Subcutaneous adipose tissue (tissue), 4 donors: Measurements from ENCODE around the gene SLFNL1. TPM values are rescaled to one million over a fixed set of nuclear protein-coding genes. Genes with fewer than 3 reads are reported as not detected.

ENCODE experiments used
- total RNA-seq, 4 donors: library from RNA; depleted of rRNA; stranded (reverse); fragments of >200 nt; gene quantifications; one replicate each; pipeline ENCODE4 v1.1.0, GENCODE V29; 2016
- TF ChIP-seq, protein P1 (sequence below): fragments of 450-650 bp; IDR thresholded peaks from one replicate; pipeline ENCODE4 v1.5.1; 2016; ENCODE audit warnings: low read depth, mild to moderate bottlenecking, control low read depth, antibody characterized with exemption, moderate library complexity

Gene SLFNL1
- total RNA-seq: under 1 TPM; 0.16 to 0.44 (median 0.18) TPM

DNA sequence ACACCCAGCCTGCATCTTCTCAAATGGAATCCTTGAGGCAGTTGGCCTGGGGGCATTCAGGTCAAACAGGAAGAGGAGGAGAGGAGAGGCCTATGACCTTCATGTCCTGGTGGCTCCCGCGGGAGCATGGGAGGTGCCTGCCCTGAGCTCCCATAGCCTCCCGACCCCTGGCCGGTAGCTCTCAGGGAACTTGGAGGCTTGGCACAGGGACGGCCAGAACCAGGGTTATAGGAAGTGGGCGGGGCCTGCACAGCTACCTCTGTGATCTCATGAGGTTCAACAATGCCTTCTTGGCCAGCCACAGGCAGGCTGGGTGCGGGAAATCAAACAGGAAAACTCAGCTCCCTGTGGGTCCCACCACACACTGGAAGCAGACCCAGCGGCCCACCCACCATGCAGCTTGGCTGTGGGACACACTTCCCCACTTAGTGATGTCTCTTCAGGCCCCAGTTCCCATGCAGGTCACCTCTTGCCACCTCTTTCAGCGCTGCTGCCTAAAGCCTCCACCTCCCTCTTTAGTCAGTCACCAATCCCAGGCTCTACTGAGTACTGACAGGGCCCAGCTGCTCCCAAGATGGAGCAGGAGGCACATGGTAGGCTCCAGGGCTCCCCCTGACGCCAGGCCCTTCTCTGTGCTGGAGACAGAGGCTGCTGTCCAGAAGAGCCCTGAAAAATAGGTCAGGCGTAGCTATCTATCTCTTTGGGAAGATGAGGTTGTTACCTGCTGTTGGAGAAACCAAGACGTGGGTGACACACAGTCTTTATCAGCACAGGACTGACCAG, at the start of gene SLFNL1:
Gene SLFNL1 (minus strand): TSS at position 200 of the 783 bp plus-strand sequence. CDS start 1,065 bp downstream, outside the sequence.
- TF ChIP-seq, protein P1, sequence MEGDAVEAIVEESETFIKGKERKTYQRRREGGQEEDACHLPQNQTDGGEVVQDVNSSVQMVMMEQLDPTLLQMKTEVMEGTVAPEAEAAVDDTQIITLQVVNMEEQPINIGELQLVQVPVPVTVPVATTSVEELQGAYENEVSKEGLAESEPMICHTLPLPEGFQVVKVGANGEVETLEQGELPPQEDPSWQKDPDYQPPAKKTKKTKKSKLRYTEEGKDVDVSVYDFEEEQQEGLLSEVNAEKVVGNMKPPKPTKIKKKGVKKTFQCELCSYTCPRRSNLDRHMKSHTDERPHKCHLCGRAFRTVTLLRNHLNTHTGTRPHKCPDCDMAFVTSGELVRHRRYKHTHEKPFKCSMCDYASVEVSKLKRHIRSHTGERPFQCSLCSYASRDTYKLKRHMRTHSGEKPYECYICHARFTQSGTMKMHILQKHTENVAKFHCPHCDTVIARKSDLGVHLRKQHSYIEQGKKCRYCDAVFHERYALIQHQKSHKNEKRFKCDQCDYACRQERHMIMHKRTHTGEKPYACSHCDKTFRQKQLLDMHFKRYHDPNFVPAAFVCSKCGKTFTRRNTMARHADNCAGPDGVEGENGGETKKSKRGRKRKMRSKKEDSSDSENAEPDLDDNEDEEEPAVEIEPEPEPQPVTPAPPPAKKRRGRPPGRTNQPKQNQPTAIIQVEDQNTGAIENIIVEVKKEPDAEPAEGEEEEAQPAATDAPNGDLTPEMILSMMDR: no peak

DNA sequence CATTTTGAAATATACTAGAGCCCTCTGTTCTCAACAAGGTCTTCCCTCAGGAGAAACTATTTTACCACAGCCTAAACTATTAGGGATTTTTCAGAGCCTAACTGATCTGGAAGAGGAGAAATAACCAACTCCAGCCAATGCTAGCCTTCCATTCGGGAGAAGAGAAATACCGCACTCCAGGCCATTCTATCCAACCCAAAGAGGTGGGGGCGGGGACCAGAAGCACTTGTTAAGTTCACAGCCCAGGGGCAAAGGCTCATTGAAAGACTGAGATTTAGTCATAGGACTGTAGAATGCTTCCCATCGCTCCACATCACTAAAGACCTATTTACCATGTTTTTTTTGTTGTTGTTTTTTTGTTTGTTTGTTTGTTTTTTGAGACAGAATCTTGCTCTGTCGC, 35.4 kb upstream of the SLFNL1 start:
- TF ChIP-seq, protein P1: no peak

DNA sequence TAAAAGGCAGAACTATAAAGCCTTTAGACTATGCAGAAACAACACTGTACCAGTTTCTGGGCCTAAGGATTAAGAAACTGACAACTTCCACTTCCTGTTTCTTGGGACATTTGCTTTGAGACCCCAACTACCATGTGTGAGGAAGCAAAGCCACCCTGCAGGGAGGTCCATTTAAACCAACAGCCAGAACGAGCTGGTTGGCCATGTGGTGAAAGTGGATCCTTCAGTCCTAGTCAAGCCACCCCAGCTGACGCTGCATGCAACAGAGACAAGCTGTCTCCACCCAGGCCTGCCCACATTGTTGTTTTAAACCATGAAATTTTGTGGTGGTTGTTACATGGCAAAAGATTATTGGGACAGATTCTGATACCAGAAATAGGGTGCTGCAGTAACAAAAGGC, 31.8 kb upstream of the SLFNL1 start:
- TF ChIP-seq, protein P1: no peak

DNA sequence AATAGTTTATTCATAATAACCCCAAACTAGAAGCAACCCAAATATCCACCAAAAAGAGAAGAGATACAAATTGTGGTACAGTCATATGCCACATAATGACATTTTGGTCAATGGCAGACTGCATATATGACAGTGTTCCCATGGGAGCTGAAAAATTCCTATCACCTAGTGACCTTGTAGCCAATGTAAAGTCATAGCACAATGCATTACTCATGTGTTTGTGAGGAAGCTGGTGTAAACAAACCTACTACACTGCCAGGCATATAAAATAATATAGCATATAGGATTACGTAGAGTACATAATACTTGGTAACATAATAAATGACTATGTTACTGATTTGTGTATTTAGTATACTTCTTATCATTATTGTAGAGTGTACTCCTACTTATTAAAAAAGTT, 29.5 kb upstream of the SLFNL1 start:
- TF ChIP-seq, protein P1: no peak

DNA sequence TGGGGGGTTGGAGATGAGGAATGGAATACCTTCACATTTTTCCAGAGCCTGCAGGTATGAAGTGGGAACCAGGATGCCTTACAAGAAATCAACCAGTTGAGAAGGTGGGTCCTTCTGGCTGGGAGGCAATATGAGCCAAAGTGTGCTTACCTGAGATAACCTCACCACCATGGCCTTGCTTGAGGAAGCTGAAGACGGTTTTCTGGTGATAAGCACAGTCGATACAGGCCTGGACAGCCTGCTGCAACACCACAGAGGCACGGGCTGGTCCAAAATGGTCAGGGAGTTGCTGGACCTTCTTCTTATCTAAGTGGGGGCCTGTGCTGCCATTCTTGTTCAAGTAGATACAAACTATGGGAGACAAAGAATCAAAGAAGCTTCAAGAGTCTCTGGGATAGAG, 27.0 kb upstream of the SLFNL1 start:
- TF ChIP-seq, protein P1: no peak

DNA sequence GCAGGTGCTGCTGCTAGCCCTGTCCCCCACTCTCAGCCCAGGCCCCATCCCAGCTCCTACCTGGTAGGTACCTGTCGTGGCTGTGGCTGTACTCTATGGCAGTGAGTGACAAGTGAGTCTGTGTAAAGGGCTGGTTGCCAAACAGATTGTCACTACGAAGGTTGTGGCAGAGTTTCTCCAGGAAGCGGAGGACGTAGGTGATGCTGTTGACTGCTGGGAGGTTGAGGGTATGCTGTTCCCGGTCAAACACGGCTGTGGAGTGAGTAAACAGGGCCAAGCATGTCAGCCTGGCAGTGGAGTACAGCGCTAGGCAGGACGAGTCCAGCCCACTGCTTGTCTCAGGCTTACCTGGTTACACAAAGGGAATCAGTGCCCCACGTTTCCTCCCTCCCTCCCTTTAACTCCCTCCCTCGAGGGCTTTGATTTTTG, 24.8 kb upstream of the SLFNL1 start:
- TF ChIP-seq, protein P1: no peak

DNA sequence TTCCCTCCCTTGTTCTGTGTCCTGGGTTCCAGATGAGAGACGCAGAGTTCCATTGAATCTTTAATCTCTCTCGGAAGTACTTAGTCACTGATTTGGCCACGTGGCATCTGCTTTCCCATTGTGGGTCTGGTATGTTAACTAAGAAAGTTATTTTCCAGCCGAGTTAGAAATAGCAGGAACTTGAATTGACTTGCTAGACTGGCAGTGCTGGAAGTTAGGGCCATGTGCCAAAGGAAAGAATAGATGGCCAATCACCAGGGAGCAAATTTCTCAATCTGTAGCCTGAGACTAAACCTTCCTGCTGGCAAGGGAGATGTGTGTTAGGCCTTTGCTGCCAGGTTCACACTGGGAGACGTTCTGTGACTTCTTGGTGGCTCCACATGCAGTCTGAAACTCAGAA, 24.2 kb upstream of the SLFNL1 start:
- TF ChIP-seq, protein P1: no peak
